Spleen (tissue), 7 donors: ENCODE results near the gene ABI3BP.

Source experiments
- CTCF ChIP-seq, 11 experiments: fragments of 200-600 bp in 7 of 11; fragments of 450-650 bp in 4 of 11; sonication (generic) in 4 of 11; IDR thresholded peaks in 8 of 11; conservative IDR thresholded peaks in 3 of 11; 1 replicate in 7 of 11; 2 replicates in 4 of 11; pipeline versions ENCODE4 v1.4.0 to v1.8.0; 2016 to 2021; ENCODE audit warnings: antibody characterized with exemption in 11 of 11, inconsistent platforms in 4 of 11, mild to moderate bottlenecking in 1 of 11
- POLR2A ChIP-seq, 3 donors: fragments of 450-650 bp; IDR thresholded peaks; one replicate each; pipeline ENCODE4 v1.5.1; 2017; ENCODE audit warnings: antibody characterized with exemption in 3 of 3, mild to moderate bottlenecking in 1 of 3
- POLR2AphosphoS5 ChIP-seq, 3 donors: sonication (generic); formaldehyde crosslinking; IDR thresholded peaks; one replicate each; pipeline ENCODE4 v1.5.1; 2017; ENCODE audit warnings: antibody characterized with exemption in 3 of 3
- donor health status: DM: no; HTN: no; CAD: no; lungs with moderate emphysema.
- donor health status: DM: no; HTN: no; CAD: no.
- donor health status: DM: no; HTN: no; CAD: no.

GRCh38 chr3:101038880-101039279 is 45.7 kb upstream of the ABI3BP start:
- TF ChIP-seq CTCF (IDR thresholded peaks at IDR 0.05 in 8 of 11, conservative IDR thresholded peaks at IDR 0.05 in 3 of 11) (no peak), POLR2A (IDR thresholded peaks at IDR 0.05) (no peak), POLR2AphosphoS5 (IDR thresholded peaks at IDR 0.05) (no peak)
